Mesendoderm (in vitro differentiated cells): ENCODE results near the gene PCMTD2.
"Not testable (repeated sequence)": the region's sequence is repeated elsewhere in the genome, so short reads cannot be mapped to it uniquely, and the experiment has no call there.

ENCODE experiments used
- DNase-seq: peaks from one replicate; pipeline ENCODE4 v3.0.0; 2013
- H2AK5ac ChIP-seq: 2 replicates; pipeline ENCODE4 v1.6.1; 2013; ENCODE audit warnings: low read length, inconsistent platforms
- H2BK120ac ChIP-seq: 2 replicates; pipeline ENCODE4 v1.6.1; 2013; ENCODE audit warnings: low read depth, mild to moderate bottlenecking, low read length, moderate library complexity, mixed read lengths
- H2BK15ac ChIP-seq: replicated peaks from 2 replicates; pipeline ENCODE4 v1.6.1; 2013; ENCODE audit warnings: low read depth, mild to moderate bottlenecking, moderate library complexity
- H2BK5ac ChIP-seq: 2 replicates; pipeline ENCODE4 v1.6.1; 2013; ENCODE audit warnings: low read length, inconsistent platforms
- H3K18ac ChIP-seq: 2 replicates; pipeline ENCODE4 v1.6.1; 2013; ENCODE audit warnings: mild to moderate bottlenecking, low read length, mixed read lengths
- H3K23ac ChIP-seq: one replicate; pipeline ENCODE4 v1.6.1; 2013; ENCODE audit warnings: low read length
- H3K27ac ChIP-seq: 2 replicates; pipeline ENCODE4 v1.5.1; 2013; ENCODE audit warnings: low read depth, mild to moderate bottlenecking, inconsistent platforms, low read length, moderate library complexity
- H3K27me3 ChIP-seq: 2 replicates; pipeline ENCODE4 v1.6.1; 2013; ENCODE audit warnings: low read length, control low read depth, mild to moderate bottlenecking, inconsistent platforms; ENCODE audit not compliant: insufficient read depth, poor library complexity
- H3K36me3 ChIP-seq: 2 replicates; pipeline ENCODE4 v1.6.1; 2013; ENCODE audit warnings: low read length, inconsistent platforms; ENCODE audit not compliant: control insufficient read depth, insufficient read depth
- H3K4ac ChIP-seq: one replicate; pipeline ENCODE4 v1.6.1; 2013; ENCODE audit warnings: low read depth, mild to moderate bottlenecking, low read length, moderate library complexity
- H3K4me1 ChIP-seq: 2 replicates; pipeline ENCODE4 v1.6.1; 2013; ENCODE audit warnings: low read depth, low read length, inconsistent platforms; ENCODE audit not compliant: control insufficient read depth
- H3K4me2 ChIP-seq: 2 replicates; pipeline ENCODE4 v1.6.1; 2013; ENCODE audit warnings: low read length
- H3K4me3 ChIP-seq: 2 replicates; pipeline ENCODE4 v1.5.1; 2013; ENCODE audit warnings: mild to moderate bottlenecking, low read length
- H3K56ac ChIP-seq: one replicate; pipeline ENCODE4 v1.6.1; 2013; ENCODE audit warnings: low read length
- H3K79me1 ChIP-seq: 2 replicates; pipeline ENCODE4 v1.6.1; 2013; ENCODE audit warnings: low read length, inconsistent platforms
- H3K79me2 ChIP-seq: 2 replicates; pipeline ENCODE4 v1.6.1; 2013; ENCODE audit warnings: mild to moderate bottlenecking, low read length; ENCODE audit not compliant: control insufficient read depth, insufficient read depth
- H3K9ac ChIP-seq: 2 replicates; pipeline ENCODE4 v1.6.1; 2013; ENCODE audit warnings: low read length, inconsistent platforms
- H4K5ac ChIP-seq: one replicate; pipeline ENCODE4 v1.6.1; 2013; ENCODE audit warnings: low read length
- H4K8ac ChIP-seq: one replicate; pipeline ENCODE4 v1.6.1; 2013; ENCODE audit warnings: low read depth, mild to moderate bottlenecking, control low read depth, low read length, moderate library complexity
- WGBS: extraction: QIAGEN DNeasy Blood & Tissue Kit; methylation state at CpG from one replicate; pipeline ENCODE4 v1.1.7; 2013; ENCODE audit warnings: low lambda C conversion rate, missing lambda C conversion rate; ENCODE audit not compliant: insufficient coverage; ENCODE audit errors: extremely low coverage; 5-methylcytosine and 5-hydroxymethylcytosine counted together

PCMTD2 gene

GRCh38 chr20:64287264-64287590 is 31.7 kb downstream of the PCMTD2 start:
- not testable (repeated sequence) for H3K4me1 ChIP-seq, H3K4me3 ChIP-seq, H3K9ac ChIP-seq, H3K27me3 ChIP-seq, H3K79me2 ChIP-seq, H4K5ac ChIP-seq, H3K36me3 ChIP-seq, H2AK5ac ChIP-seq, H3K79me1 ChIP-seq, DNase-seq, H3K4ac ChIP-seq, H4K8ac ChIP-seq, H3K23ac ChIP-seq, H3K4me2 ChIP-seq, H2BK15ac ChIP-seq, H3K27ac ChIP-seq, H2BK5ac ChIP-seq, H2BK120ac ChIP-seq, H3K18ac ChIP-seq, H3K56ac ChIP-seq
- WGBS: 100% methylated on average over 3 of the region's 3 CpGs

GRCh38 chr20:64292167-64292566 is 36.6 kb downstream of the PCMTD2 start:
- not testable (repeated sequence) for H2BK120ac ChIP-seq, H4K5ac ChIP-seq, H3K27me3 ChIP-seq, H3K9ac ChIP-seq, H3K18ac ChIP-seq, H3K27ac ChIP-seq, H3K36me3 ChIP-seq, H3K79me1 ChIP-seq, DNase-seq, H2AK5ac ChIP-seq, H3K4ac ChIP-seq, H3K4me1 ChIP-seq, H4K8ac ChIP-seq, H3K23ac ChIP-seq, H3K4me3 ChIP-seq, H3K79me2 ChIP-seq, H2BK15ac ChIP-seq, H3K4me2 ChIP-seq, H3K56ac ChIP-seq, H2BK5ac ChIP-seq
- WGBS: no CpG with 5 or more reads among the region's 13 CpGs

- H3K18ac ChIP-seq, H3K9ac ChIP-seq, H2BK120ac ChIP-seq, H4K5ac ChIP-seq, H2BK15ac ChIP-seq, H3K4me3 ChIP-seq, H3K79me1 ChIP-seq, H3K79me2 ChIP-seq, H4K8ac ChIP-seq, H3K4ac ChIP-seq, H2BK5ac ChIP-seq, H3K27me3 ChIP-seq, H3K56ac ChIP-seq, DNase-seq, H3K27ac ChIP-seq, H3K4me1 ChIP-seq, H3K4me2 ChIP-seq, H3K23ac ChIP-seq, H2AK5ac ChIP-seq, H3K36me3 ChIP-seq: not testable (repeated sequence)
- WGBS: no CpG with 5 or more reads among the region's 2 CpGs
Observed at GRCh38 chr20:64303086-64303485, 47.5 kb downstream of the PCMTD2 start.

- H3K27me3 ChIP-seq, H3K79me2 ChIP-seq: not testable (repeated sequence)
Observed at GRCh38 chr20:64313761-64314160, 58.2 kb downstream of the PCMTD2 start.

GRCh38 chr20:64315381-64315780 is 59.8 kb downstream of the PCMTD2 start:
- not testable (repeated sequence) for H3K79me1 ChIP-seq, H2BK15ac ChIP-seq, H3K56ac ChIP-seq, H3K79me2 ChIP-seq, H2AK5ac ChIP-seq, H3K27me3 ChIP-seq, H3K27ac ChIP-seq, H4K8ac ChIP-seq, H3K4me3 ChIP-seq, H3K36me3 ChIP-seq, H2BK5ac ChIP-seq, H3K23ac ChIP-seq, H2BK120ac ChIP-seq, H3K18ac ChIP-seq, H3K4me2 ChIP-seq, H3K9ac ChIP-seq, H4K5ac ChIP-seq, H3K4me1 ChIP-seq, H3K4ac ChIP-seq, DNase-seq

More at GRCh38 chr20:64313761-64314160, 58.2 kb downstream of the PCMTD2 start:
- H3K18ac ChIP-seq, H3K23ac ChIP-seq, H3K36me3 ChIP-seq, H3K27ac ChIP-seq, H2BK15ac ChIP-seq, H4K8ac ChIP-seq, H2BK5ac ChIP-seq, DNase-seq, H3K4me3 ChIP-seq, H2AK5ac ChIP-seq, H2BK120ac ChIP-seq, H4K5ac ChIP-seq, H3K56ac ChIP-seq, H3K4me2 ChIP-seq, H3K4me1 ChIP-seq, H3K79me1 ChIP-seq, H3K4ac ChIP-seq, H3K9ac ChIP-seq: not testable (repeated sequence)
- WGBS: no CpG with 5 or more reads among the region's 1 CpG

GRCh38 chr20:64315884-64316283 is 60.3 kb downstream of the PCMTD2 start:
- not testable (repeated sequence) for H3K27me3 ChIP-seq, H3K79me2 ChIP-seq, H4K5ac ChIP-seq, H3K56ac ChIP-seq, H3K23ac ChIP-seq, H3K4ac ChIP-seq, H3K4me1 ChIP-seq, H2BK5ac ChIP-seq, H2AK5ac ChIP-seq, H3K18ac ChIP-seq, H4K8ac ChIP-seq, DNase-seq, H3K79me1 ChIP-seq, H3K4me3 ChIP-seq, H3K4me2 ChIP-seq, H2BK120ac ChIP-seq, H3K9ac ChIP-seq, H3K27ac ChIP-seq, H3K36me3 ChIP-seq, H2BK15ac ChIP-seq
- no CpG with 5 or more reads among the region's 15 CpGs for WGBS
